GM06990 (cell line): ENCODE data around the gene SERPINA5.

Experiments
- DNase-seq: peaks from one replicate; pipeline ENCODE4 v3.0.0-alpha.2; 2011; ENCODE audit not compliant: insufficient read length; ENCODE audit errors: extremely low read depth
- H3K27me3 ChIP-seq: replicated peaks from 2 replicates; pipeline ENCODE4 v1.6.0; 2011; ENCODE audit warnings: low read length; ENCODE audit not compliant: control insufficient read depth, insufficient read depth
- H3K36me3 ChIP-seq: 2 replicates; pipeline ENCODE4 v1.5.1; 2011; ENCODE audit warnings: low read length; ENCODE audit not compliant: control insufficient read depth, insufficient read depth
- H3K4me3 ChIP-seq: replicated peaks from 2 replicates; pipeline ENCODE4 v1.5.1; 2011; ENCODE audit warnings: low read depth, mild to moderate bottlenecking, control low read depth, low read length
- TF ChIP-seq, protein P1 (sequence below): IDR thresholded peaks from 2 replicates; pipeline ENCODE4 v1.5.1; 2011; ENCODE audit warnings: low read length, control low read depth, mild to moderate bottlenecking, inconsistent platforms; ENCODE audit not compliant: insufficient read depth, poor library complexity, severe bottlenecking

The SERPINA5 gene

DNA sequence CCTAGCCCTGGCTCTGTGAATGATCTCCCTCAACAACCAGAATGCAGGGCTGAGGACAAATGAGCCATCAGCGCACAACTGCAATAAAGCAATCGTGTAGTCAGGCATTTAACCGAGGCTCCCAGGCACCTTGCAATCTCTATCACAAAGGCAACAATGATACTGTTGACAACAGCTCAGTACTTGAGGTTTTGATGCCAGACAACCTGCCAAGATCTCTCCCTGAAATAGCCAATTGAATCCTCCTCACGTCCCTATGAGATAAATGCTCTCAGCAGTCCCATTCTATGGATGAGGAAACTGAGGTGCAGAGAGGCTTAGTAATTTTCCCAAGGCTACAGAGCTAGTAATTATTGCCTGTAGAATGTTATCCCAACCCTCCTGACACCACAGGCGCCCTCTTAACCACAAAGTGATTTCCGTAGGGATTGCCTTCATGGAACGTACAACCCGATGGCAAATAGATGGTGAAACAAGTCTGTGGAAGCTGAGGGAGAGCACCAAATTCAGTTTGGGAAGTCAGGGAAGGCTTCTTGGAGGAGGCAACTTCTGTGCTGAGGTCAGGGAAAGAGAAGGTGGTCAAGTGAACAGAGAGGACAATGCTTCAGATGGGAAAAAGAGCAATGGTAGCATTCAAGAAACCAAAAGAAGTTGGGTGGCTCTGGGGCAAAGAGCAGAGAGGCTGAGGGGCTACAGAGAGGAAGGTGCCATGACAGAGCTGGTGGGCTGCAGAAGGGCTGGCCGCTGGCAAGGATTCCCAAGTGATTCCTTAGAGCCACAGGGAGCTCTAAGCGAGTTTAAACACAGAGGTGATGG is 43.5 kb downstream of the SERPINA5 start:
- Histone ChIP-seq H3K4me3 (no peak overlapping the region), H3K27me3 (no peaks in the 10 kb centered on the region; the same call in none of the 2 replicates), H3K36me3 (no peaks in the 10 kb centered on the region)
- TF ChIP-seq, protein P1, sequence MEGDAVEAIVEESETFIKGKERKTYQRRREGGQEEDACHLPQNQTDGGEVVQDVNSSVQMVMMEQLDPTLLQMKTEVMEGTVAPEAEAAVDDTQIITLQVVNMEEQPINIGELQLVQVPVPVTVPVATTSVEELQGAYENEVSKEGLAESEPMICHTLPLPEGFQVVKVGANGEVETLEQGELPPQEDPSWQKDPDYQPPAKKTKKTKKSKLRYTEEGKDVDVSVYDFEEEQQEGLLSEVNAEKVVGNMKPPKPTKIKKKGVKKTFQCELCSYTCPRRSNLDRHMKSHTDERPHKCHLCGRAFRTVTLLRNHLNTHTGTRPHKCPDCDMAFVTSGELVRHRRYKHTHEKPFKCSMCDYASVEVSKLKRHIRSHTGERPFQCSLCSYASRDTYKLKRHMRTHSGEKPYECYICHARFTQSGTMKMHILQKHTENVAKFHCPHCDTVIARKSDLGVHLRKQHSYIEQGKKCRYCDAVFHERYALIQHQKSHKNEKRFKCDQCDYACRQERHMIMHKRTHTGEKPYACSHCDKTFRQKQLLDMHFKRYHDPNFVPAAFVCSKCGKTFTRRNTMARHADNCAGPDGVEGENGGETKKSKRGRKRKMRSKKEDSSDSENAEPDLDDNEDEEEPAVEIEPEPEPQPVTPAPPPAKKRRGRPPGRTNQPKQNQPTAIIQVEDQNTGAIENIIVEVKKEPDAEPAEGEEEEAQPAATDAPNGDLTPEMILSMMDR: no peak
- no peak for DNase-seq

DNA sequence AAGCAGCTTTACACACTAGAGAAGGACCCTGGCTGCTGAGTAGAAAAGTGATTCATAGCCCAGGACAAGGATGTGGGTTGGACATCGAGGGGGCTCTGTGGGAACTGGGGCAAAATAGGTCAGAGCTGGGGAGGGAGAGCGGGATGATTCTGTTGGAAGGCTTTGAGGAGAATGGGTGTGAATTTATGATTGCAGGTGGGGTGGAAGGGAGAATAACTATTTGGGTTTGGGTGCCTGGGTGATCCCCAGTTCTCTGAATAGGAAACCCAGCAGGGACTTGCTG is 44.1 kb downstream of the SERPINA5 start:
- H3K27me3 ChIP-seq: no peaks in the 10 kb centered on the region; the same call in none of the 2 replicates
- DNase-seq: no peak
- TF ChIP-seq, protein P1: no peak
- H3K4me3 ChIP-seq: no peak overlapping the region
- no peaks in the 10 kb centered on the region for H3K36me3 ChIP-seq

DNA sequence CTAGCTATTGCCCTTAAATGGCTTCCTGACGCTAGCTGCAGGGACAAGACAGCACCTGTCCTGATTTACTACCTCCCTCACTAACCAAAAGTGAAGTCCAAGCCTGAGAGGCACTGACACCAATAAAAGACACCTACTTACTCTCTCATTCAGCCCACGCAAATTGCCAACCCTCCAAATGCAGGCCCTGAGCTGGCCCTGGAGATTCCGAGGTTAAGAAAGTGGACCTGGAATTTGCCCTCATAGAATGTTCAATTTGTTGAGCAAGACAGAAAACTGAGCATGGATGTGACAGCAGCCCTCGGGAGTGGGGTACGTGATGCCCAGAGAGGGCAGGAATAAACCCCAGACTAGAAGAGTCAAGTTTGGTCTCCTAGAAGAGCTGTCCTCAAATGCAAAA is 47.4 kb downstream of the SERPINA5 start:
- Histone ChIP-seq H3K4me3 (no peak overlapping the region), H3K36me3 (no peaks in the 10 kb centered on the region), H3K27me3 (no peaks in the 10 kb centered on the region; the same call in 1 of the 2 replicates)
- TF ChIP-seq, protein P1: no peak
- no peak for DNase-seq

DNA sequence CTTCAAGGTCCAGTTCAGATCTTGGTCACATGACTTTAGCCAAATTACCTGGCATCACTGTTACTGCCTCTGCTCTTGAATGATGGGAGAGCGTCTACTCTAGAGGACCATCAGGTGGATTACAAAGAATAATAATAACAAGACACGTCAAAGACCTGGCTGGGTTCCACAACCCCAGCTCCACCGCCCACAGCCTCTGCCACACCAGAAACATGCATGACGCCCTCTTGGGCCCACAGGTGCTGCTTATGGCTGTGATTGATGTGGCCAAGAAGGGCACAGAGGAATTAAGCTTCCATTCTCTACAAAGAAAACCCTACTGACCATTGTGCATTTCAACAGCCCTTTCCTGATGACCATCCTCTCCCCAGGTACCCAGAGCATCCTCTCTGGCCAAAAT is 49.2 kb downstream of the SERPINA5 start:
- Histone ChIP-seq H3K4me3 (no peak overlapping the region), H3K27me3 (no peaks in the 10 kb centered on the region; the same call in none of the 2 replicates), H3K36me3 (no peaks in the 10 kb centered on the region)
- TF ChIP-seq, protein P1: no peak
- DNase-seq: no peak

DNA sequence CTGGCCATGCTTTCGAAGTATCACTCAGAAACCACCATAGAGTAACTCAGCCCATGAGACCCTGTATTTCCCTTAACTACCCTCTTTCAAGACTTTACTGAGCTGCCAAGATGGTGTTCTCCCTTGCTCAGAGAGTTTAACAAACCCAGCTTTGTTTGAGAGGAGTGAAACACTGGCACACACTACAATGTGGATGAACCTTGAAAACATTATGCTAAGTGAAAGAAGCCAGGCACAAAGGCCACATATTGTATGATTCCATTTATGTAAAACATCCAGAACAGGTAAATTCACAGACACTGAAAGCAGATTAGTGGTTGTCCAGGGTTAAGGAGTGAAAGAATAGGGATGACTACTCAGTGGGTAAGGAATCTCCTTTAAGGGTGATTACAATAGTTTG is 49.8 kb downstream of the SERPINA5 start:
- TF ChIP-seq, protein P1: no peak
- no peak for DNase-seq
- Histone ChIP-seq H3K27me3 (no peaks in the 10 kb centered on the region; the same call in none of the 2 replicates), H3K4me3 (no peak overlapping the region), H3K36me3 (no peaks in the 10 kb centered on the region)
